Tibial nerve (tissue), 4 donors: ENCODE data around the gene RANGRF.

ENCODE experiments used
- CTCF ChIP-seq, 5 experiments: fragments of 200-600 bp in 3 of 5; fragments of 450-650 bp in 2 of 5; sonication (generic) in 3 of 5; IDR thresholded peaks; one replicate each; pipeline ENCODE4 v1.5.1; 2016 to 2019; ENCODE audit warnings: antibody characterized with exemption in 5 of 5, mild to moderate bottlenecking in 3 of 5, moderate library complexity in 2 of 5
- EP300 ChIP-seq, 2 donors: sonication (generic); formaldehyde crosslinking; IDR thresholded peaks; one replicate each; pipeline ENCODE4 v1.6.1; 2017; ENCODE audit warnings: antibody characterized with exemption in 2 of 2, mild to moderate bottlenecking in 1 of 2
- POLR2A ChIP-seq, 2 donors: fragments of 450-650 bp; IDR thresholded peaks; one replicate each; pipeline ENCODE4 v1.6.1; 2017; ENCODE audit warnings: antibody characterized with exemption in 2 of 2, mild to moderate bottlenecking in 2 of 2, moderate library complexity in 2 of 2

- TF ChIP-seq CTCF (IDR thresholded peaks at IDR 0.05) (no peak), POLR2A (IDR thresholded peaks at IDR 0.05) (no peak), EP300 (IDR thresholded peaks at IDR 0.05) (no peak)
These were observed 11.8 kb downstream of the RANGRF start for GRCh38 chr17:8300226-8300625.
